GM18526 (cell line): ENCODE data around the gene CLPSL1.

Source experiments
- POLR2A ChIP-seq: IDR thresholded peaks from 3 replicates; pipeline ENCODE4 v1.6.1; 2011; ENCODE audit not compliant: insufficient read length; ENCODE audit errors: extremely low read depth

CLPSL1 gene

GRCh38 chr6:35782424-35782823 is 1.6 kb downstream of the CLPSL1 start:
- TF ChIP-seq POLR2A: no peak

GRCh38 chr6:35784200-35784599 is 3.4 kb downstream of the CLPSL1 start:
- TF ChIP-seq POLR2A: no peak

GRCh38 chr6:35786272-35786671 is 5.5 kb downstream of the CLPSL1 start:
- TF ChIP-seq POLR2A: no peak

- no peak for TF ChIP-seq POLR2A
Measured at GRCh38 chr6:35786810-35787209, 6.0 kb downstream of the CLPSL1 start.

- TF ChIP-seq POLR2A: no peak
Measured at GRCh38 chr6:35787266-35788218, 6.7 kb downstream of the CLPSL1 start.

- no peak for TF ChIP-seq POLR2A
Measured at GRCh38 chr6:35788423-35788982, 7.7 kb downstream of the CLPSL1 start.

- TF ChIP-seq POLR2A: no peak
Measured at GRCh38 chr6:35790683-35791082, 9.9 kb downstream of the CLPSL1 start.

- no peak for TF ChIP-seq POLR2A
Measured at GRCh38 chr6:35794536-35795452, 14.0 kb downstream of the CLPSL1 start.

- TF ChIP-seq POLR2A: no peak
Measured at GRCh38 chr6:35795453-35796071, 14.7 kb downstream of the CLPSL1 start.

GRCh38 chr6:35796236-35796635 is 15.4 kb downstream of the CLPSL1 start:
- no peak for TF ChIP-seq POLR2A

- TF ChIP-seq POLR2A: no peak
Measured at GRCh38 chr6:35797837-35798526, 17.2 kb downstream of the CLPSL1 start.

GRCh38 chr6:35798706-35799105 is 17.9 kb downstream of the CLPSL1 start:
- TF ChIP-seq POLR2A: no peak

- TF ChIP-seq POLR2A: no peak
Measured at GRCh38 chr6:35801148-35801547, 20.3 kb downstream of the CLPSL1 start.

GRCh38 chr6:35804996-35805736 is 24.3 kb downstream of the CLPSL1 start, which contains the start of gene LHFPL5:
Gene LHFPL5 (plus strand): TSS chr6:35805352. CDS start chr6:35805671, 319 bp downstream.
- no peak for TF ChIP-seq POLR2A
